ENCODE data around the gene PIK3R3.
"Not testable (repeated sequence)": the region's sequence is repeated elsewhere in the genome, so short reads cannot be mapped to it uniquely, and the experiment has no call there.

Gene PIK3R3

GRCh38 chr1:46102769-46103476 lies 29.5 kb downstream of the PIK3R3 start:
- DNase-seq (ENCODE audit: low spot score) = no peak

GRCh38 chr1:46099215-46099614 lies 33.2 kb downstream of the PIK3R3 start:
- no peak for DNase-seq (ENCODE audit: low spot score)

GRCh38 chr1:46098027-46098712 lies 34.3 kb downstream of the PIK3R3 start:
- no peak for DNase-seq (ENCODE audit: low spot score)

- DNase-seq (ENCODE audit: low spot score) = no peak
Observed at GRCh38 chr1:46097149-46097472, 35.3 kb downstream of the PIK3R3 start.

- no peak for DNase-seq (ENCODE audit: low spot score)
Observed at GRCh38 chr1:46096269-46097148, 35.9 kb downstream of the PIK3R3 start.

GRCh38 chr1:46095110-46095509 lies 37.3 kb downstream of the PIK3R3 start:
- DNase-seq (ENCODE audit: low spot score) = not testable (repeated sequence)

- no peak for DNase-seq (ENCODE audit: low spot score)
Observed at GRCh38 chr1:46094471-46095005, 37.9 kb downstream of the PIK3R3 start.

GRCh38 chr1:46093832-46094231 lies 38.6 kb downstream of the PIK3R3 start:
- not testable (repeated sequence) for DNase-seq (ENCODE audit: low spot score)

GRCh38 chr1:46087891-46088290 lies 44.5 kb downstream of the PIK3R3 start:
- no peak for DNase-seq (ENCODE audit: low spot score)

GRCh38 chr1:46086576-46086975 lies 45.9 kb downstream of the PIK3R3 start:
- no peak for DNase-seq (ENCODE audit: low spot score)

- DNase-seq (ENCODE audit: low spot score) = no peak
Observed at GRCh38 chr1:46084553-46085451, 47.6 kb downstream of the PIK3R3 start.

- no peak for DNase-seq (ENCODE audit: low spot score)
Observed at GRCh38 chr1:46083579-46083978, 48.9 kb downstream of the PIK3R3 start.

GRCh38 chr1:46081619-46082018 lies 50.8 kb downstream of the PIK3R3 start:
- DNase-seq (ENCODE audit: low spot score) = no peak

GRCh38 chr1:46081206-46081605 lies 51.2 kb downstream of the PIK3R3 start:
- DNase-seq (ENCODE audit: low spot score) = no peak

- DNase-seq (ENCODE audit: low spot score) = no peak
Observed at GRCh38 chr1:46080257-46080656, 52.2 kb downstream of the PIK3R3 start.

GRCh38 chr1:46077644-46078043 lies 54.8 kb downstream of the PIK3R3 start:
- no peak for DNase-seq (ENCODE audit: low spot score)

- no peak for DNase-seq (ENCODE audit: low spot score)
Observed at GRCh38 chr1:46076343-46076742, 56.1 kb downstream of the PIK3R3 start.

- no peak for DNase-seq (ENCODE audit: low spot score)
Observed at GRCh38 chr1:46072975-46073374, 59.5 kb downstream of the PIK3R3 start.

- no peak for DNase-seq (ENCODE audit: low spot score)
Observed at GRCh38 chr1:46070164-46070814, 62.1 kb downstream of the PIK3R3 start.

GRCh38 chr1:46068525-46068924 lies 63.9 kb downstream of the PIK3R3 start:
- DNase-seq (ENCODE audit: low spot score) = no peak

GRCh38 chr1:46067652-46068051 lies 64.8 kb downstream of the PIK3R3 start:
- DNase-seq (ENCODE audit: low spot score) = no peak
